Neural cell (in vitro differentiated cells): ENCODE data around the gene GRB2. TPM values are rescaled to one million over a fixed set of nuclear protein-coding genes. Genes with fewer than 3 reads are reported as not detected.

Experiments used
- H2AFZ ChIP-seq: fragments of 200-600, 300-800 bp; sonication (generic), shearing (Covaris generic); 2 replicates; pipeline ENCODE4 v1.6.0; 2014; ENCODE audit warnings: low read depth, mild to moderate bottlenecking, antibody characterized with exemption, low read length, moderate library complexity
- H3F3A ChIP-seq: fragments of 200-600 bp; shearing (Covaris generic); 2 replicates; pipeline ENCODE4 v1.6.1; 2016; ENCODE audit warnings: mild to moderate bottlenecking, moderate library complexity, mixed read lengths, antibody characterized with exemption, low read length; ENCODE audit not compliant: insufficient read depth, poor library complexity, severe bottlenecking
- H3K27ac ChIP-seq: fragments of 200-600, 300-800 bp; sonication (generic), shearing (Covaris generic); 2 replicates; pipeline ENCODE4 v1.5.1; 2014; ENCODE audit warnings: mild to moderate bottlenecking, low read length, moderate library complexity
- H3K27me3 ChIP-seq: fragments of 300-800, 200-600 bp; sonication (generic), shearing (Covaris generic); 2 replicates; pipeline ENCODE4 v1.6.0; 2014; ENCODE audit warnings: mild to moderate bottlenecking, low read depth, low read length, moderate library complexity; ENCODE audit not compliant: insufficient read depth
- H3K36me3 ChIP-seq: fragments of 300-800, 200-600 bp; sonication (generic), shearing (Covaris generic); 2 replicates; pipeline ENCODE4 v1.5.1; 2014; ENCODE audit warnings: mild to moderate bottlenecking, antibody characterized with exemption, low read length, moderate library complexity; ENCODE audit not compliant: insufficient read depth
- H3K4me2 ChIP-seq: fragments of 300-800, 200-600 bp; sonication (generic), shearing (Covaris generic); 2 replicates; pipeline ENCODE4 v1.6.0; 2014; ENCODE audit warnings: mild to moderate bottlenecking, low read length
- H3K4me3 ChIP-seq: fragments of 300-800, 200-600 bp; sonication (generic), shearing (Covaris generic); 2 replicates; pipeline ENCODE4 v1.5.1; 2014; ENCODE audit warnings: mild to moderate bottlenecking, low read length, moderate library complexity
- H3K79me2 ChIP-seq: fragments of 200-600 bp; shearing (Covaris generic); replicated peaks from 2 replicates; pipeline ENCODE4 v1.6.0; 2014; ENCODE audit warnings: mild to moderate bottlenecking, low read length, moderate library complexity; ENCODE audit not compliant: insufficient read depth
- H3K9ac ChIP-seq: fragments of 300-800, 200-600 bp; sonication (generic), shearing (Covaris generic); 2 replicates; pipeline ENCODE4 v1.6.1; 2016; ENCODE audit warnings: mild to moderate bottlenecking, low read length, mixed read lengths
- H3K9me2 ChIP-seq: fragments of 200-600 bp; shearing (Covaris generic); 2 replicates; pipeline ENCODE4 v1.6.1; 2016; ENCODE audit warnings: mild to moderate bottlenecking, low read length, mixed read lengths; ENCODE audit not compliant: insufficient read depth
- H3K9me3 ChIP-seq: fragments of 200-600, 300-800 bp; sonication (generic), shearing (Covaris generic); 2 replicates; pipeline ENCODE4 v1.6.1; 2016; ENCODE audit warnings: mild to moderate bottlenecking, mixed run types, low read length, moderate library complexity, mixed read lengths
- H4K20me1 ChIP-seq: fragments of 200-600 bp; shearing (Covaris generic); 2 replicates; pipeline ENCODE4 v1.6.1; 2016; ENCODE audit warnings: mild to moderate bottlenecking, mixed run types; ENCODE audit not compliant: insufficient read depth
- EP300 ChIP-seq: fragments of 450-650 bp; conservative IDR thresholded peaks from 2 replicates; pipeline ENCODE4 v1.6.1; 2014; ENCODE audit warnings: antibody characterized with exemption, mild to moderate bottlenecking, moderate library complexity; ENCODE audit not compliant: poor library complexity, severe bottlenecking
- EZH2 ChIP-seq: fragments of 200-600, 300-800 bp; shearing (Covaris generic), sonication (generic); IDR thresholded peaks from 2 replicates; pipeline ENCODE4 v1.6.1; 2014; ENCODE audit warnings: antibody characterized with exemption, low read length, borderline replicate concordance, mild to moderate bottlenecking; ENCODE audit not compliant: insufficient read depth, poor library complexity, severe bottlenecking
- MXI1 ChIP-seq: fragments of 450-650 bp; conservative IDR thresholded peaks from 2 replicates; pipeline ENCODE4 v1.6.1; 2014; ENCODE audit warnings: antibody characterized with exemption, mild to moderate bottlenecking; ENCODE audit not compliant: poor library complexity, severe bottlenecking
- POLR2AphosphoS5 ChIP-seq: IDR thresholded peaks from 2 replicates; pipeline ENCODE4 v1.6.1; 2012
- RAD21 ChIP-seq: fragments of 450-650 bp; conservative IDR thresholded peaks from 2 replicates; pipeline ENCODE4 v1.6.1; 2014; ENCODE audit warnings: antibody characterized with exemption, mild to moderate bottlenecking, moderate library complexity
- REST ChIP-seq: IDR thresholded peaks from 2 replicates; pipeline ENCODE4 v1.6.1; 2012; ENCODE audit warnings: borderline replicate concordance
- SMC3 ChIP-seq: fragments of 450-650 bp; conservative IDR thresholded peaks from 2 replicates; pipeline ENCODE4 v1.6.1; 2014; ENCODE audit warnings: antibody characterized with exemption, mild to moderate bottlenecking, moderate library complexity; ENCODE audit not compliant: poor library complexity
- TAF1 ChIP-seq: IDR thresholded peaks from 2 replicates; pipeline ENCODE4 v1.6.1; 2012; ENCODE audit warnings: low read depth
- polyA plus RNA-seq: library from polyadenylated mRNA; depleted of rRNA; stranded (reverse); fragments of >200 nt; gene quantifications from 2 replicates; pipeline ENCODE4 v1.2.3, GENCODE V29; 2014
- TF ChIP-seq, protein P1 (sequence below): fragments of 450-650 bp; IDR thresholded peaks from 2 replicates; pipeline ENCODE4 v1.5.1; 2014; ENCODE audit warnings: antibody characterized with exemption, mild to moderate bottlenecking, moderate library complexity; ENCODE audit not compliant: poor library complexity, severe bottlenecking

GRB2 gene
- polyA plus RNA-seq, 1 donor from 2014 or later, result 134 TPM

GRCh38 chr17:75301502-75302206 lies 103.8 kb downstream of the GRB2 start:
- Histone ChIP-seq H3K36me3 (no peaks in the 10 kb centered on the region), H3K9me2 (no peaks in the 10 kb centered on the region), H2AFZ (no peak overlapping the region), H3K4me2 (no peak overlapping the region), H3K27me3 (no peaks in the 10 kb centered on the region), H3K9me3 (no peaks in the 10 kb centered on the region), H3K9ac (no peak overlapping the region), H4K20me1 (no peaks in the 10 kb centered on the region), H3K79me2 (no peaks in the 10 kb centered on the region), H3F3A (no peaks in the 10 kb centered on the region), H3K4me3 (no peak overlapping the region), H3K27ac (no peak overlapping the region)
- no peak for TF ChIP-seq EZH2
- TF ChIP-seq, protein P1, sequence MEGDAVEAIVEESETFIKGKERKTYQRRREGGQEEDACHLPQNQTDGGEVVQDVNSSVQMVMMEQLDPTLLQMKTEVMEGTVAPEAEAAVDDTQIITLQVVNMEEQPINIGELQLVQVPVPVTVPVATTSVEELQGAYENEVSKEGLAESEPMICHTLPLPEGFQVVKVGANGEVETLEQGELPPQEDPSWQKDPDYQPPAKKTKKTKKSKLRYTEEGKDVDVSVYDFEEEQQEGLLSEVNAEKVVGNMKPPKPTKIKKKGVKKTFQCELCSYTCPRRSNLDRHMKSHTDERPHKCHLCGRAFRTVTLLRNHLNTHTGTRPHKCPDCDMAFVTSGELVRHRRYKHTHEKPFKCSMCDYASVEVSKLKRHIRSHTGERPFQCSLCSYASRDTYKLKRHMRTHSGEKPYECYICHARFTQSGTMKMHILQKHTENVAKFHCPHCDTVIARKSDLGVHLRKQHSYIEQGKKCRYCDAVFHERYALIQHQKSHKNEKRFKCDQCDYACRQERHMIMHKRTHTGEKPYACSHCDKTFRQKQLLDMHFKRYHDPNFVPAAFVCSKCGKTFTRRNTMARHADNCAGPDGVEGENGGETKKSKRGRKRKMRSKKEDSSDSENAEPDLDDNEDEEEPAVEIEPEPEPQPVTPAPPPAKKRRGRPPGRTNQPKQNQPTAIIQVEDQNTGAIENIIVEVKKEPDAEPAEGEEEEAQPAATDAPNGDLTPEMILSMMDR, result no peak
- no peak for TF ChIP-seq SMC3
- no peak for TF ChIP-seq REST
- no peak for TF ChIP-seq EP300
- no peak for TF ChIP-seq MXI1
- TF ChIP-seq TAF1, result no peak
- no peak for TF ChIP-seq POLR2AphosphoS5
- no peak for TF ChIP-seq RAD21

GRCh38 chr17:75301049-75301448 lies 104.4 kb downstream of the GRB2 start:
- H3K4me3 ChIP-seq, result no peak overlapping the region
- no peaks in the 10 kb centered on the region for H3K27me3 ChIP-seq
- no peaks in the 10 kb centered on the region for H3F3A ChIP-seq
- no peak overlapping the region for H3K9ac ChIP-seq
- no peak overlapping the region for H3K27ac ChIP-seq
- TF ChIP-seq, protein P1, result no peak
- TF ChIP-seq EP300 (no peak), TAF1 (no peak), REST (no peak), SMC3 (no peak), EZH2 (no peak), MXI1 (no peak)
- H3K4me2 ChIP-seq, result no peak overlapping the region
- no peaks in the 10 kb centered on the region for H3K9me2 ChIP-seq
- no peaks in the 10 kb centered on the region for H3K79me2 ChIP-seq
- H3K36me3 ChIP-seq, result no peaks in the 10 kb centered on the region
- no peak overlapping the region for H2AFZ ChIP-seq
- no peaks in the 10 kb centered on the region for H3K9me3 ChIP-seq
- H4K20me1 ChIP-seq, result no peaks in the 10 kb centered on the region
